NCI-H1417 (cell line): ENCODE measurements around the gene YY1AP1.
A peak's percentile ranks its signal among the peaks of the same experiment; 100 is the strongest.
"Not testable (repeated sequence)": the region's sequence is repeated elsewhere in the genome, so short reads cannot be mapped to it uniquely, and the experiment has no call there.

Experiments used
- DNase-seq, 3 experiments: peaks; one replicate each; lab custom pipeline; 2025; lab: John Stamatoyannopoulos, UW

Gene YY1AP1

GRCh38 chr1:155645648-155646047 is 42.9 kb downstream of the YY1AP1 start:
- no peak for DNase-seq

GRCh38 chr1:155645034-155645598 is 43.5 kb downstream of the YY1AP1 start:
- DNase-seq = peak in 1 of 3 experiments; percentile 13

GRCh38 chr1:155643230-155643629 is 45.3 kb downstream of the YY1AP1 start:
- no peak for DNase-seq

DNA sequence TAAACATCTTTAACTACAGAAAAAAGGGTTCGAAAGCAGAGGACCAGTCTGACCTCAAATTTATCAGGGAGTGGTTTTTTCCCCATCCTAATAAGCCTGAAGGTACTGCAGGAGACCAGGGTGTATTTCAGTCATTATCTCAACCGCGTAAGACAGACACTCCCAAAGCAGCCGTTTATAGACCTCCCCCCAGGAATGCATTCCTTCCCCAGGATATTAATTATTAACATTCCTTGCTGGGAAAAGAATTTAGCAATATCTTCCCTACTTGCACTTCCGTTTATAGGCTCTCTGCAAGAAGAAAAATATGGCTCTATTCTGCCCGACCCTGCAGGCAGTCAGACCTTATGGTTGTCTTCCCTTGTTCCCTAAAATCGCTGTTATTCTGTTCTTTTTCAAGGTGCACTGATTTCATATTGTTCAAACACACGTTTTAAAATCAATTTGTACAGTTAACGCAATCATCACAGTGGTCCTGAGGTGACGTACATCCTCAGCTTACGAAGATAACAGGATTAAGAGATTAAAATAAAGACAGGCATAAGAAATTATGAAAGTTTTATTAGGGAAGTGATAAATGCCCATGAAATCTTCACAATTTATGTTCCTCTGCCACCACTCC is 45.9 kb downstream of the YY1AP1 start:
- not testable (repeated sequence) for DNase-seq

DNA sequence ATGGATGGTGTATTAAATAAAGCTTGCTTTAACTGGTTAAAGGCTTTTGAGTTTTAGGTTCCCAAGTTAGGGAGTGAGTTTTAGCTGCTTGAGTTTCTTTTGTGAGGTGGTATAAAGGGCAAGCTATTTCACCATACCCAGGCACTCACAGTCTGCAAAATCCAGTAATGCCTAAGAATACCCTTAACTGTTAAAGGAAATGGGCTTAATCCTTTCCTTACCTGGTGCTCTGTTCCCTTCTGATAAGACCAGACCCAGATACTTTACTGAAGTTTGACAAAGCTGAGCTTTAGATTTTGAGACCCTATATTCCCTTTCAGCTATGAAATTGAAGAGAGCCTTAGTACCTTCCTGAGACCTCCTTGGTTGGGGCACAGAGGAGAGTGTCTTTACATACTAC is 48.2 kb downstream of the YY1AP1 start:
- DNase-seq = no peak

GRCh38 chr1:155636397-155637153 is 52.0 kb downstream of the YY1AP1 start:
- DNase-seq = no peak

GRCh38 chr1:155626428-155626827 is 62.1 kb downstream of the YY1AP1 start:
- not testable (repeated sequence) for DNase-seq

DNA sequence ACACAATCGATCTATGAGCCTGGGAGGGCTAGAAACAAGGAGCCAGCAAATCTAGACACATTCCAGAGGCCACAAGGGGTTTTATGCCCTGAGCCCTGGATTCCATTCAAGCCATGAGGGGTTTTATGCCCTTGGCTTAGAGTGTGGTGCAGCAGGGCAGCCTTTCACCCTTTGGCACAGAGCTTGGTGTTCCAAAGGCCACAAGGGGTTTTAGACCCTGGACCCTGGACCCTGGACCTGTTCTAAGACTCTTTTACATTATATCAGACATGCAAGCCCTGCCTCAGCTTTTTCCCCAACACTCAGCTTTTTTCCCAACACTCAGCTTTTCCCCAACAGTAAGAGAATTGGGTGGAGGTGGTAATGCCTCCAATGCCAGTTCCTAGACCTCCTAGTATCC is 65.2 kb downstream of the YY1AP1 start:
- no peak for DNase-seq

GRCh38 chr1:155622191-155622590 is 66.4 kb downstream of the YY1AP1 start:
- DNase-seq = no peak

GRCh38 chr1:155613226-155613625 is 75.3 kb downstream of the YY1AP1 start:
- not testable (repeated sequence) for DNase-seq

DNA sequence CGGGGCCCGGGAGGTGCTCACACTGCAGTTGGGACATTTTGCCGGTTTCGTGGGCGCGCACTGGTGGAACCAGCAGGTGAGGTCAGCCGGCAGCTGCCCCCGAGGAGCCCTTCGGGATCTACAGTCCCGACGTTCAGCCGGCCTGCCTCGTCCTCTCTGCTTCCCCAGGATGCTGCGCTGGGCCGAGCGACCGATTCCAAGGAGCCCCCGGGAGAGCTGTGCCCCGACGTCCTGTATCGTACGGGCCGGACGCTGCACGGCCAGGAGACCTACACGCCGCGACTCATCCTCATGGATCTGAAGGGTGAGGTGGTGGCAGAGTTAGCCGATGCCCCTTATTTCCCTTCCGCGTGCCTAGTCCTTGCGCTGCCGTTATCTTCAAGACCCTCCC is 78.3 kb downstream of the YY1AP1 start:
- not testable (repeated sequence) for DNase-seq

DNA sequence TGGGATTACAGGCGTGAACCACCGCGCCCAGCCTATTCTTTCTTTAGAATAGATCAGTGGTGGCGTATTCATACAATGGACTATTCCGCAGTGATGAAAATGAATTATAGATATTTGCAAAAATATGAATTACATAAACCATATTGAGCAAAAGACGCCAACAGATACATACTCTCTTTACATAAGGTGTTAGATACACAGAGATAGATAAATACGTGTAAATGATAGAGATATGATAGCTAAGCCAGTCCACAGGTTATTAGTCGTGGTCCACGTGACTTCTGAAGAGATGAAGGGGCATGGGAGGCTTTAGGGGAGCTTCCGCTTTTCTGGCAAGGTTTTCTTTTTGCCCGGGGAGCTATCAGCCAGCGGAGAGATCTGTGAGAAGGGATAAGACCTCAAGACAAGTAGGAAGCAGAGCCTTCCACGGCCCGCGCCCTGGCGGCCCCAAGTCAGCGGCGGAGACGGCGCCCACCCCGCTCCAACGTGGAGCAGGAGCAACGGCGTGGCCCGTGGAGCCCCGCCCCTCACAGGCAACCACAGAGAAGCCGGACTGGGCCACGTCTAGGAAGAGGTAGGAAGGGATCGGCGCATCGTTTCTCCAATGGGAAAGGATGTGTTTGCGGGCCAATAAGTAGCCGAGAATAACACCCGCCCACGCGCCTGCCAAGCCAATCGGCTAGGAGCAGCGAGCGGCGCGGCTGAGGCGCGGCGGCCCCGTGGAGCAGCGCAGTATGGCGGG is 78.9 kb downstream of the YY1AP1 start, which contains the start of gene MSTO1:
MSTO1 (plus strand) TSS at position 704 of the 742 bp plus-strand sequence; CDS start at position 735, 31 bp downstream.
- peak; percentile 96 to 99 (median 98) for DNase-seq
